Psoas muscle (tissue), 8 donors: ENCODE results near the gene NEURL2. TPM values are rescaled to one million over a fixed set of nuclear protein-coding genes. Genes with fewer than 3 reads are reported as not detected.
A peak's percentile ranks its signal among the peaks of the same experiment; 100 is the strongest.

ENCODE experiments used
- ATAC-seq, 4 donors: fragments of 200-7000 bp; cut with Tn5 transposase; one replicate each; pipeline ENCODE4 v1.9.1; 2020; ENCODE audit warnings: moderate library complexity in 3 of 4, mild to moderate bottlenecking in 2 of 4
- DNase-seq, 2 donors: peaks; one replicate each; pipeline ENCODE4 v3.0.0-alpha.2; 2020
- H3K27ac ChIP-seq: fragments of 200-600 bp; one replicate; pipeline ENCODE4 v1.8.0; 2022
- H3K27me3 ChIP-seq, 3 donors: fragments of 200-600 bp in 1 of 3; one replicate each; pipeline versions ENCODE4 v1.6.1 to v1.8.0; 2013 to 2022; ENCODE audit warnings: low read length in 2 of 3, mild to moderate bottlenecking in 2 of 3, moderate library complexity in 1 of 3; ENCODE audit not compliant: insufficient read depth in 3 of 3
- H3K36me3 ChIP-seq, 2 donors: fragments of 200-600 bp in 1 of 2; one replicate each; pipeline versions ENCODE4 v1.6.1 to v1.8.0; 2013 to 2022; ENCODE audit warnings: low read depth in 1 of 2, mild to moderate bottlenecking in 1 of 2, moderate library complexity in 1 of 2; ENCODE audit not compliant: insufficient read depth in 1 of 2
- H3K4me1 ChIP-seq: fragments of 200-600 bp; one replicate; pipeline ENCODE4 v1.8.0; 2022
- H3K4me3 ChIP-seq: fragments of 200-600 bp; one replicate; pipeline ENCODE4 v1.8.0; 2022; ENCODE audit warnings: mild to moderate bottlenecking
- H3K9me3 ChIP-seq: fragments of 200-600 bp; one replicate; pipeline ENCODE4 v1.8.0; 2022
- WGBS, 3 donors: extraction: QIAGEN DNeasy Blood & Tissue Kit; methylation state at CpG; one replicate each; pipeline versions ENCODE4 v1.1.6 to v1.1.7; 2013; 5-methylcytosine and 5-hydroxymethylcytosine counted together
- intact Hi-C, 2 donors: fragments of 100-400 bp; cut with DNase I; formaldehyde crosslinking; loops; one replicate each; pipeline versions ENCODE4 v1.11.0 to v1.14.2; 2022
- polyA plus RNA-seq, 3 donors: library from polyadenylated mRNA; stranded (reverse); fragments of 200-250 nt; gene quantifications; one replicate each; pipeline ENCODE4 v1.2.3, GENCODE V29; 2013
- total RNA-seq, 4 donors: library from RNA; stranded (reverse); fragmentation: NEBNext Ultra II Directional in 2 of 4; extraction: Animal tissue kit (Norgen Biotek cat#: 25700) in 2 of 4; gene quantifications; one replicate each; pipeline versions ENCODE4 v1.2.1 to v1.2.4, GENCODE V29; 2021 to 2023
- TF ChIP-seq, protein P1 (sequence below): fragments of 200-600 bp; IDR thresholded peaks from one replicate; pipeline ENCODE4 v1.8.0; 2022; ENCODE audit warnings: antibody characterized with exemption
- donor health status: healthy with polysubstance abuse.
- donor health status: DM: no; HTN: no; CAD: no; lungs with moderate emphysema.
- donor health status: Bipolar disorder and iron deficiency.
- donor health status: healthy.
- donor health status: DM: yes; HTN: yes; CAD: no.
- donor health status: DM: no; HTN: no; CAD: no.
- donor health status: DM: no; HTN: no; CAD: no.
- donor health status: DM: yes; HTN: yes; CAD: no.

The NEURL2 gene
- total and polyA plus RNA-seq, 7 donors: 4.3 to 11.8 (median 7.9) TPM

DNA sequence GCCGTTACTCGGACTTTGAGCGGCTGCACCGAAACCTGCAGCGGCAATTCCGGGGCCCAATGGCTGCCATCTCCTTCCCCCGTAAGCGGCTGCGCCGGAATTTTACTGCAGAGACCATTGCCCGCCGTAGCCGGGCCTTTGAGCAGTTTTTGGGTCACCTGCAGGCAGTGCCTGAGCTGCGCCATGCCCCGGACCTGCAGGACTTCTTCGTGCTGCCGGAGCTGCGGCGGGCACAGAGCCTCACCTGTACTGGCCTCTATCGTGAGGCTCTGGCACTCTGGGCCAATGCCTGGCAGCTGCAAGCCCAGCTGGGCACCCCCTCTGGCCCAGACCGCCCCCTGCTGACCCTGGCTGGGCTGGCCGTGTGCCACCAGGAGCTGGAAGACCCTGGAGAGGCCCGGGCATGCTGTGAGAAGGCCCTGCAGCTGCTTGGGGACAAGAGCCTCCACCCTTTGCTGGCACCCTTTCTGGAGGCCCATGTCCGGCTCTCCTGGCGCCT, 50.3 kb downstream of the NEURL2 start:
- H3K4me3 ChIP-seq: no peak overlapping the region
- no peaks in the 10 kb centered on the region for H3K27me3 ChIP-seq
- peak in 3 of 4 donors; percentile 4 to 24 (median 23) for ATAC-seq
- TF ChIP-seq, protein P1, sequence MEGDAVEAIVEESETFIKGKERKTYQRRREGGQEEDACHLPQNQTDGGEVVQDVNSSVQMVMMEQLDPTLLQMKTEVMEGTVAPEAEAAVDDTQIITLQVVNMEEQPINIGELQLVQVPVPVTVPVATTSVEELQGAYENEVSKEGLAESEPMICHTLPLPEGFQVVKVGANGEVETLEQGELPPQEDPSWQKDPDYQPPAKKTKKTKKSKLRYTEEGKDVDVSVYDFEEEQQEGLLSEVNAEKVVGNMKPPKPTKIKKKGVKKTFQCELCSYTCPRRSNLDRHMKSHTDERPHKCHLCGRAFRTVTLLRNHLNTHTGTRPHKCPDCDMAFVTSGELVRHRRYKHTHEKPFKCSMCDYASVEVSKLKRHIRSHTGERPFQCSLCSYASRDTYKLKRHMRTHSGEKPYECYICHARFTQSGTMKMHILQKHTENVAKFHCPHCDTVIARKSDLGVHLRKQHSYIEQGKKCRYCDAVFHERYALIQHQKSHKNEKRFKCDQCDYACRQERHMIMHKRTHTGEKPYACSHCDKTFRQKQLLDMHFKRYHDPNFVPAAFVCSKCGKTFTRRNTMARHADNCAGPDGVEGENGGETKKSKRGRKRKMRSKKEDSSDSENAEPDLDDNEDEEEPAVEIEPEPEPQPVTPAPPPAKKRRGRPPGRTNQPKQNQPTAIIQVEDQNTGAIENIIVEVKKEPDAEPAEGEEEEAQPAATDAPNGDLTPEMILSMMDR: no peak
- WGBS, 3 donors: 67 to 77% (median 69%) methylated on average over 22 to 25 of the region's 25 CpGs
- no peaks in the 10 kb centered on the region for H3K9me3 ChIP-seq
- H3K36me3 ChIP-seq: peaks cover 0 to 86% of the 10 kb centered on the region in 2 donors
- peaks cover 41% of the 10 kb centered on the region for H3K4me1 ChIP-seq
- peak overlapping the region; percentile 67 for H3K27ac ChIP-seq
- DNase-seq: peak in 1 of 2 donors; percentile 71
- intact Hi-C loops: loop anchor here in 1 of 2 donors (5.0 kb wide), 1 partner anchor 37 kb away; no protein-coding TSS in a partner anchor

Other genes with a start within 250 kb of the NEURL2 start
- gene WFDC11, start 221.0 kb downstream of the NEURL2 start, total RNA-seq: not detected
- not detected for gene WFDC11, start 221.0 kb downstream of the NEURL2 start, polyA plus RNA-seq
- gene WFDC13, start 189.2 kb downstream of the NEURL2 start, total RNA-seq: not detected
- not detected for gene WFDC13, start 189.2 kb downstream of the NEURL2 start, polyA plus RNA-seq
- not detected for gene WFDC10B, start 186.2 kb downstream of the NEURL2 start, total RNA-seq
- not detected for gene WFDC10B, start 186.2 kb downstream of the NEURL2 start, polyA plus RNA-seq
- not detected for gene SPINT4, start 168.9 kb downstream of the NEURL2 start, total RNA-seq
- gene SPINT4, start 168.9 kb downstream of the NEURL2 start, polyA plus RNA-seq: not detected
- gene WFDC3, start 99.3 kb downstream of the NEURL2 start, total RNA-seq: 1 to 10 TPM in 1 of 4 donors, under 1 TPM in 2, not detected in 1; 0.64 to 1.2 (median 0.73) TPM
- gene WFDC3, start 99.3 kb downstream of the NEURL2 start, polyA plus RNA-seq: under 1 TPM; 0.51 to 0.79 (median 0.61) TPM
- gene DNTTIP1, start 99.3 kb downstream of the NEURL2 start, total RNA-seq: 10 to 100 TPM; 40.6 to 56.7 (median 44.9) TPM
- 10 to 100 TPM; 28.3 to 56.8 (median 53.9) TPM for gene DNTTIP1, start 99.3 kb downstream of the NEURL2 start, polyA plus RNA-seq
- gene UBE2C, start 78.6 kb downstream of the NEURL2 start, total RNA-seq: under 1 TPM; 0.32 to 0.42 (median 0.38) TPM
- under 1 TPM in 2 of 3 donors, not detected in 1; 0.35 to 0.40 TPM for gene UBE2C, start 78.6 kb downstream of the NEURL2 start, polyA plus RNA-seq
- 1,000 to 10,000 TPM; 1,390 to 3,666 (median 2,654) TPM for gene TNNC2, start 63.9 kb downstream of the NEURL2 start, total RNA-seq
- gene TNNC2, start 63.9 kb downstream of the NEURL2 start, polyA plus RNA-seq: over 10,000 TPM in 1 of 3 donors, 1,000 to 10,000 TPM in 2; 2,508 to 10,677 (median 9,192) TPM
- gene SNX21, start 57.4 kb downstream of the NEURL2 start, total RNA-seq: 10 to 100 TPM; 22.3 to 44.9 (median 31.6) TPM
- gene SNX21, start 57.4 kb downstream of the NEURL2 start, polyA plus RNA-seq: 10 to 100 TPM in 2 of 3 donors, 1 to 10 TPM in 1; 8.7 to 63.9 (median 21.2) TPM
- gene ACOT8, start 33.8 kb downstream of the NEURL2 start, total RNA-seq: 10 to 100 TPM; 20.3 to 29.6 (median 24.9) TPM
- gene ACOT8, start 33.8 kb downstream of the NEURL2 start, polyA plus RNA-seq: 10 to 100 TPM; 20.2 to 32.9 (median 29.3) TPM
- gene ZSWIM3, start 33.6 kb downstream of the NEURL2 start, total RNA-seq: 1 to 10 TPM; 1.4 to 2.7 (median 1.5) TPM
- gene ZSWIM3, start 33.6 kb downstream of the NEURL2 start, polyA plus RNA-seq: 1 to 10 TPM; 1.1 to 2.0 (median 1.5) TPM
- 1 to 10 TPM; 6.1 to 10.0 (median 7.7) TPM for gene ZSWIM1, start 10.0 kb downstream of the NEURL2 start, total RNA-seq
- gene ZSWIM1, start 10.0 kb downstream of the NEURL2 start, polyA plus RNA-seq: 1 to 10 TPM; 3.5 to 5.3 (median 4.9) TPM
- gene SPATA25, start 3.6 kb downstream of the NEURL2 start, total RNA-seq: 1 to 10 TPM; 1.3 to 2.7 (median 1.9) TPM
- gene SPATA25, start 3.6 kb downstream of the NEURL2 start, polyA plus RNA-seq: 1 to 10 TPM; 1.0 to 2.7 (median 1.6) TPM
- 10 to 100 TPM; 43.0 to 55.4 (median 47.3) TPM for gene CTSA, start 127 bp upstream of the NEURL2 start, total RNA-seq
- 10 to 100 TPM; 41.3 to 59.8 (median 51.8) TPM for gene CTSA, start 127 bp upstream of the NEURL2 start, polyA plus RNA-seq
- gene PLTP, start 20.9 kb upstream of the NEURL2 start, total RNA-seq: 10 to 100 TPM; 19.0 to 38.0 (median 33.9) TPM
- gene PLTP, start 20.9 kb upstream of the NEURL2 start, polyA plus RNA-seq: 10 to 100 TPM in 2 of 3 donors, 1 to 10 TPM in 1; 7.9 to 14.4 (median 13.1) TPM
- gene PCIF1, start 43.5 kb upstream of the NEURL2 start, total RNA-seq: 10 to 100 TPM; 24.7 to 46.7 (median 32.0) TPM
- 10 to 100 TPM; 26.0 to 41.3 (median 29.7) TPM for gene PCIF1, start 43.5 kb upstream of the NEURL2 start, polyA plus RNA-seq
- 10 to 100 TPM; 10.2 to 11.5 (median 10.9) TPM for gene ZNF335, start 81.0 kb upstream of the NEURL2 start, total RNA-seq
- 1 to 10 TPM; 6.9 to 9.0 (median 7.2) TPM for gene ZNF335, start 81.0 kb upstream of the NEURL2 start, polyA plus RNA-seq
- 1 to 10 TPM in 1 of 4 donors, under 1 TPM in 3; 0.30 to 1.2 (median 0.53) TPM for gene MMP9, start 117.7 kb upstream of the NEURL2 start, total RNA-seq
- gene MMP9, start 117.7 kb upstream of the NEURL2 start, polyA plus RNA-seq: under 1 TPM; 0.07 to 0.20 (median 0.19) TPM
- not detected for gene SLC12A5, start 138.0 kb upstream of the NEURL2 start, total RNA-seq
- gene SLC12A5, start 138.0 kb upstream of the NEURL2 start, polyA plus RNA-seq: under 1 TPM in 1 of 3 donors, not detected in 2; 0.29 TPM
- 10 to 100 TPM; 11.2 to 17.3 (median 12.4) TPM for gene NCOA5, start 198.8 kb upstream of the NEURL2 start, total RNA-seq
- 10 to 100 TPM in 1 of 3 donors, 1 to 10 TPM in 2; 8.8 to 17.2 (median 9.6) TPM for gene NCOA5, start 198.8 kb upstream of the NEURL2 start, polyA plus RNA-seq
- gene CD40, start 227.1 kb upstream of the NEURL2 start, total RNA-seq: 1 to 10 TPM; 5.0 to 8.4 (median 7.6) TPM
- 10 to 100 TPM in 2 of 3 donors, 1 to 10 TPM in 1; 5.0 to 13.8 (median 10.9) TPM for gene CD40, start 227.1 kb upstream of the NEURL2 start, polyA plus RNA-seq